ENCODE results near the gene PDRG1.
"Not testable (repeated sequence)": the region's sequence is repeated elsewhere in the genome, so short reads cannot be mapped to it uniquely, and the experiment has no call there.

Gene PDRG1

GRCh38 chr20:31933698-31934097 lies 18.1 kb downstream of the PDRG1 start:
- Histone ChIP-seq H2AFZ (ENCODE audit: low read depth, low read length) (no peak overlapping the region), H3K9me3 (ENCODE audit: low read length) (no peaks in the 10 kb centered on the region), H3K4me3 (ENCODE audit: low read length) (no peak overlapping the region), H3K4me1 (ENCODE audit: insufficient read depth, low read length) (no peaks in the 10 kb centered on the region), H3K27me3 (ENCODE audit: insufficient read depth, low read length) (no peaks in the 10 kb centered on the region), H3K36me3 (ENCODE audit: insufficient read depth, low read length) (no peaks in the 10 kb centered on the region)

GRCh38 chr20:31930779-31931178 lies 21.1 kb downstream of the PDRG1 start:
- H3K27me3 ChIP-seq (ENCODE audit: insufficient read depth, low read length): peaks cover 3% of the 10 kb centered on the region
- H3K9me3 ChIP-seq (ENCODE audit: low read length): no peaks in the 10 kb centered on the region
- no peaks in the 10 kb centered on the region for H3K4me1 ChIP-seq (ENCODE audit: insufficient read depth, low read length)
- H3K36me3 ChIP-seq (ENCODE audit: insufficient read depth, low read length): no peaks in the 10 kb centered on the region
- no peak overlapping the region for H3K4me3 ChIP-seq (ENCODE audit: low read length)
- H2AFZ ChIP-seq (ENCODE audit: low read depth, low read length): no peak overlapping the region

DNA sequence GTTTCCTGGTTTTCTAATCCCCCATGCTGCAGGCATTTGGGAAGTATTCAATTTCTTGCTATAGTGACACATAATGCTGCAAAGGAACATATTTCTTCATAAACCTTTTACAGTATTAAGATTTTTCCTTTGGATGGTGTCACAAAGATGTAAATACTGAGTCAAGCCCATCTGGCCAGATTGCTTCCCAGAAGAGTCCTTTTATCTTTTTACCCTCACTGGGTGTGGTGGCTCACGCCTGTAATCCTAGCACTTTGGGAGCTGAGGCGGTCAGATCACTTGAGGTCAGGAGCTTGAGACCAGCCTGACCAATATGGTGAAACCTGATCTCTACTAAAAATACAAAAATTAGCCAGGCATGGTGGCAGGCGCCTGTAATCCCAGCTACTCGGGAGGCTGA lies 22.2 kb downstream of the PDRG1 start:
- H3K4me1 ChIP-seq (ENCODE audit: insufficient read depth, low read length); H2AFZ ChIP-seq (ENCODE audit: low read depth, low read length); H3K9me3 ChIP-seq (ENCODE audit: low read length); H3K36me3 ChIP-seq (ENCODE audit: insufficient read depth, low read length); H3K4me3 ChIP-seq (ENCODE audit: low read length); H3K27me3 ChIP-seq (ENCODE audit: insufficient read depth, low read length): not testable (repeated sequence)

DNA sequence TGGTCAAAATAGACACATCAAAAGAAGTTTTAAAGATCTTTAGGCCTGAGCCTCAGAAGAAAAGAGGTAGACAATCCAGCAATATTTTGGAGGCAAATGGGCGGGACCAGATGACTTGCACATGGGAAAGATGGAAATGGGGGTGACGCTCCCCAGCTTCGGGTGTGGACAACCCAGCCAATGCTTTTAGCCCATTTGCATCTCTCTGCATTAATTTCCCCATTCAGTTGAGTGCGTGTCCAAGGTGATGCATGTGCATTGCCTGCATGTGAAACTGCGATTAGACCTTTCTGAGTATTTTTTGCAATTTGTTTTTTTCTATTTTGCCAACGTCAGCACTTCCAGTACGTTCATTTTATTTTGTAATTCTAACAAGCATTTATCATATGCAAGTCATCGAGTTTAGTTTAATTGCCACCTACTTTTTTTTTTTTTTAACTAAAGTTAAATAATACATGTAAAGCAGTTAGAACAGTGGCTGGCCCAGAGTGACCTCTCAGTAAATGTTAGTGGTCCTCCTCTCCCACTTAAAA lies 24.2 kb downstream of the PDRG1 start:
- Histone ChIP-seq H3K4me3 (ENCODE audit: low read length) (no peak overlapping the region), H3K27me3 (ENCODE audit: insufficient read depth, low read length) (peaks cover 6% of the 10 kb centered on the region), H3K9me3 (ENCODE audit: low read length) (no peaks in the 10 kb centered on the region), H3K4me1 (ENCODE audit: insufficient read depth, low read length) (no peaks in the 10 kb centered on the region), H2AFZ (ENCODE audit: low read depth, low read length) (no peak overlapping the region), H3K36me3 (ENCODE audit: insufficient read depth, low read length) (no peaks in the 10 kb centered on the region)

GRCh38 chr20:31926493-31926892 lies 25.4 kb downstream of the PDRG1 start:
- no peaks in the 10 kb centered on the region for H3K36me3 ChIP-seq (ENCODE audit: insufficient read depth, low read length)
- peaks cover 6% of the 10 kb centered on the region for H3K27me3 ChIP-seq (ENCODE audit: insufficient read depth, low read length)
- no peak overlapping the region for H2AFZ ChIP-seq (ENCODE audit: low read depth, low read length)
- no peaks in the 10 kb centered on the region for H3K9me3 ChIP-seq (ENCODE audit: low read length)
- H3K4me1 ChIP-seq (ENCODE audit: insufficient read depth, low read length): no peaks in the 10 kb centered on the region
- H3K4me3 ChIP-seq (ENCODE audit: low read length): no peak overlapping the region

DNA sequence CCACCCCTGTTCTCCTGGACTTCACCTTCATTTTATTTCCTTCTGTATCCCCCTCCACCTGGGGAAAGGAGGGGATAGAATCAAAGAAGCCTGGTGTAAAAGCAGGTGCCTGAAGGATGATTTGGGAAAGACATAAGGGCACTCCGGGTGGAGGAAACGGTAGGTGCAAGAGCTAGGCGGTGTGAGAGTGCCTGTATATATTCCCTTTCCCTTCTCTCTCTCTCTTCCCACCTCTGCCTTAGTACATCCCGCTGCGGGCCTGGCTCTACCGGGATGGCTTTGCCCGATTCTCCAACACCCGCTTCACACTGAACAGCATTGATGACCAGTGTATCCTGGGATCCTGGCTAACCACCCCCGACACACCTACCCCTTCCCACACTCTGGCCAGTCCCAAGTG lies 26.2 kb downstream of the PDRG1 start:
- H3K4me1 ChIP-seq (ENCODE audit: insufficient read depth, low read length): no peaks in the 10 kb centered on the region
- H3K4me3 ChIP-seq (ENCODE audit: low read length): no peak overlapping the region
- peaks cover 6% of the 10 kb centered on the region for H3K27me3 ChIP-seq (ENCODE audit: insufficient read depth, low read length)
- H3K36me3 ChIP-seq (ENCODE audit: insufficient read depth, low read length): no peaks in the 10 kb centered on the region
- no peak overlapping the region for H2AFZ ChIP-seq (ENCODE audit: low read depth, low read length)
- H3K9me3 ChIP-seq (ENCODE audit: low read length): no peaks in the 10 kb centered on the region

GRCh38 chr20:31924561-31924960 lies 27.3 kb downstream of the PDRG1 start:
- Histone ChIP-seq H3K27me3 (ENCODE audit: insufficient read depth, low read length) (peaks cover 6% of the 10 kb centered on the region), H3K4me3 (ENCODE audit: low read length) (no peak overlapping the region), H3K4me1 (ENCODE audit: insufficient read depth, low read length) (no peaks in the 10 kb centered on the region), H3K36me3 (ENCODE audit: insufficient read depth, low read length) (no peaks in the 10 kb centered on the region), H3K9me3 (ENCODE audit: low read length) (no peaks in the 10 kb centered on the region), H2AFZ (ENCODE audit: low read depth, low read length) (no peak overlapping the region)

- peaks cover 6% of the 10 kb centered on the region for H3K27me3 ChIP-seq (ENCODE audit: insufficient read depth, low read length)
- H3K36me3 ChIP-seq (ENCODE audit: insufficient read depth, low read length): no peaks in the 10 kb centered on the region
- no peaks in the 10 kb centered on the region for H3K9me3 ChIP-seq (ENCODE audit: low read length)
- no peak overlapping the region for H2AFZ ChIP-seq (ENCODE audit: low read depth, low read length)
- no peak overlapping the region for H3K4me3 ChIP-seq (ENCODE audit: low read length)
- no peaks in the 10 kb centered on the region for H3K4me1 ChIP-seq (ENCODE audit: insufficient read depth, low read length)
Observed at GRCh38 chr20:31923388-31924331, 28.2 kb downstream of the PDRG1 start.

GRCh38 chr20:31922588-31922987 lies 29.3 kb downstream of the PDRG1 start:
- Histone ChIP-seq H3K27me3 (ENCODE audit: insufficient read depth, low read length) (peaks cover 6% of the 10 kb centered on the region), H3K36me3 (ENCODE audit: insufficient read depth, low read length) (no peaks in the 10 kb centered on the region)

DNA sequence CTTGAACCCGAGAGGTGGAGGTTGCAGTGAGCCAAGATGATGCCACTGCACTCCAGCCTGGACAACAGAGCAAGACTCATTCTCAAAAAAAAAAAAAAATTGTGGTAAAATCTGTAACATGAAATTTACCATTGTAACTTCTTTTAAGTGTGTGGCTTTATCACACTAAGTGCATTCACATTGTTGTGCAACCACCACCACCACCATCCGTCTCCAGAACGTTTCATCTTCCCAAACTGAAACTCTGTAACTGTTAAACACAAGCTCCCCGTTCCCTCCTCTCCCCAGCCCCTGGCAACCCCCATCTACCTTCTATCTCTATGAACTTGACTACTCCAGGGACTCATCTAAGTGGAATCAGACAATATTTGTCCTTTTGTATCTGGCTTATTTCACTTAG lies 29.7 kb downstream of the PDRG1 start:
- H2AFZ ChIP-seq (ENCODE audit: low read depth, low read length): no peak overlapping the region
- no peaks in the 10 kb centered on the region for H3K36me3 ChIP-seq (ENCODE audit: insufficient read depth, low read length)
- H3K9me3 ChIP-seq (ENCODE audit: low read length): peaks cover 2% of the 10 kb centered on the region
- no peak overlapping the region for H3K4me3 ChIP-seq (ENCODE audit: low read length)
- peaks cover 6% of the 10 kb centered on the region for H3K27me3 ChIP-seq (ENCODE audit: insufficient read depth, low read length)
- H3K4me1 ChIP-seq (ENCODE audit: insufficient read depth, low read length): no peaks in the 10 kb centered on the region

More at GRCh38 chr20:31922588-31922987, 29.3 kb downstream of the PDRG1 start:
- no peak overlapping the region for H3K4me3 ChIP-seq (ENCODE audit: low read length)
- no peaks in the 10 kb centered on the region for H3K9me3 ChIP-seq (ENCODE audit: low read length)
- H3K4me1 ChIP-seq (ENCODE audit: insufficient read depth, low read length): no peaks in the 10 kb centered on the region
- no peak overlapping the region for H2AFZ ChIP-seq (ENCODE audit: low read depth, low read length)

GRCh38 chr20:31921480-31921879 lies 30.4 kb downstream of the PDRG1 start:
- H3K4me1 ChIP-seq (ENCODE audit: insufficient read depth, low read length); H3K4me3 ChIP-seq (ENCODE audit: low read length); H3K9me3 ChIP-seq (ENCODE audit: low read length); H3K27me3 ChIP-seq (ENCODE audit: insufficient read depth, low read length); H3K36me3 ChIP-seq (ENCODE audit: insufficient read depth, low read length); H2AFZ ChIP-seq (ENCODE audit: low read depth, low read length): not testable (repeated sequence)

GRCh38 chr20:31920275-31920855 lies 31.5 kb downstream of the PDRG1 start:
- Histone ChIP-seq H3K9me3 (ENCODE audit: low read length) (peaks cover 2% of the 10 kb centered on the region), H3K27me3 (ENCODE audit: insufficient read depth, low read length) (no peaks in the 10 kb centered on the region), H2AFZ (ENCODE audit: low read depth, low read length) (no peak overlapping the region), H3K4me3 (ENCODE audit: low read length) (no peak overlapping the region), H3K36me3 (ENCODE audit: insufficient read depth, low read length) (no peaks in the 10 kb centered on the region), H3K4me1 (ENCODE audit: insufficient read depth, low read length) (no peaks in the 10 kb centered on the region)

DNA sequence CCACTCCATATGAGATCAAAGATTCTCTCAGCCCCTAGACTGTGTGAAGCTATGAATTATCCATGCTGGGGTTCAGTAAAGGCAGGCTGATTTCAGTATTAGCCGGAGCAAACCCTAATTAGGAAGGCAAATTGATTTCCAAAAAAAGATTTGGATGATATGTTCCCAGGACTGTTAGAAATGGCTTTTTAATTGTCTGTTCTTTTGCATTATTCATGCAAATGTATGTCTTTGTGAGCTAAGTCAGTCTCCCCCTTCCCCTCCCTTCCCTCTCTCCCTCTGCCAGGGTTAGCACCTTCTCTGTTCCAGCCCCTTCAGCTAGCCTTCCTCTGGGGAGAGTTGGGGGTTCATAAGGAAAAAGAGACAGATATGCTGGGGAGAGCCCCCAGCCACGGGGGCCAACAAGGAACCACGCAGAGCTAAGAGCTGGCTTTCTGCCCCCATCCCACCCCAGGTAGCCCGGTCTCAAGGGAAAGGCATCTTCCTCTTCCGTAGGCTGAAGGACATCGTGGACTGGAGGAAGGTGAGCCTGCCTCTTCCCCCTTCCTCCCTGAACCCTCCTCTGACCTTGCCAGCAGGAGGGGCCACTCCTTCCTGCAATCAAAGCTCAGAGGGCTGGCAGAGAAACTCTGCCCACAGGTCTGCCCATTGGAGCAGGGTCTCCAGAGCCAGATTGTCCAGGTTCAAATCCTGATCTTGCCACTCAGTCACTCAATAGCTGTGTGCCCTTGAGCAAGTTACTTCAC lies 32.3 kb downstream of the PDRG1 start:
- peaks cover 2% of the 10 kb centered on the region for H3K9me3 ChIP-seq (ENCODE audit: low read length)
- no peaks in the 10 kb centered on the region for H3K27me3 ChIP-seq (ENCODE audit: insufficient read depth, low read length)
- H2AFZ ChIP-seq (ENCODE audit: low read depth, low read length): no peak overlapping the region
- H3K36me3 ChIP-seq (ENCODE audit: insufficient read depth, low read length): no peaks in the 10 kb centered on the region
- H3K4me3 ChIP-seq (ENCODE audit: low read length): no peak overlapping the region
- no peaks in the 10 kb centered on the region for H3K4me1 ChIP-seq (ENCODE audit: insufficient read depth, low read length)

Measured in neuron (in vitro differentiated cells).